Liver (tissue), 9 donors: Measurements from ENCODE around the gene IFIT5. TPM values are rescaled to one million over a fixed set of nuclear protein-coding genes. Genes with fewer than 3 reads are reported as not detected.

Experiments used
- DNase-seq: peaks from one replicate; pipeline ENCODE4 v3.0.0-alpha.2; 2017; ENCODE audit warnings: low spot score
- H3K27ac ChIP-seq, 2 donors: one replicate each; pipeline ENCODE4 v1.7.0; 2013; ENCODE audit warnings: inconsistent platforms in 2 of 2, low read length in 2 of 2, control low read depth in 1 of 2, low read depth in 1 of 2, mild to moderate bottlenecking in 1 of 2
- H3K27me3 ChIP-seq, 4 donors: one replicate each; pipeline versions ENCODE4 v1.6.1 to v1.7.0; 2013; ENCODE audit warnings: low read length in 3 of 4, inconsistent platforms in 1 of 4, mild to moderate bottlenecking in 1 of 4, moderate library complexity in 1 of 4; ENCODE audit not compliant: control insufficient read depth in 4 of 4, insufficient read depth in 4 of 4
- H3K36me3 ChIP-seq, 4 donors: one replicate each; pipeline versions ENCODE4 v1.6.1 to v1.7.0; 2013; ENCODE audit warnings: low read length in 3 of 4, mild to moderate bottlenecking in 3 of 4, low read depth in 1 of 4, moderate library complexity in 1 of 4; ENCODE audit not compliant: control insufficient read depth in 4 of 4, insufficient read depth in 3 of 4
- H3K4me1 ChIP-seq, 4 donors: one replicate each; pipeline versions ENCODE4 v1.6.1 to v1.7.0; 2013; ENCODE audit warnings: low read length in 3 of 4, mild to moderate bottlenecking in 3 of 4, moderate library complexity in 1 of 4; ENCODE audit not compliant: control insufficient read depth in 4 of 4, insufficient read depth in 4 of 4
- H3K4me3 ChIP-seq, 3 donors: one replicate each; pipeline versions ENCODE4 v1.6.1 to v1.7.0; 2013; ENCODE audit warnings: low read length in 3 of 3, control low read depth in 1 of 3, low read depth in 1 of 3, mild to moderate bottlenecking in 1 of 3
- H3K9ac ChIP-seq, 2 donors: one replicate each; pipeline ENCODE4 v1.7.0; 2013; ENCODE audit warnings: low read length in 2 of 2, mild to moderate bottlenecking in 2 of 2, moderate library complexity in 2 of 2, control low read depth in 1 of 2, low read depth in 1 of 2
- H3K9me3 ChIP-seq, 4 donors: one replicate each; pipeline versions ENCODE4 v1.6.1 to v1.7.0; 2013; ENCODE audit warnings: low read length in 3 of 4; ENCODE audit not compliant: control insufficient read depth in 4 of 4
- ATF3 ChIP-seq: IDR thresholded peaks from 2 replicates; pipeline ENCODE4 v1.6.1; 2016; ENCODE audit warnings: antibody characterized with exemption
- EGR1 ChIP-seq, 2 donors: IDR thresholded peaks; 2 replicates each; pipeline ENCODE4 v1.6.1; 2016 to 2018; ENCODE audit warnings: antibody characterized with exemption in 2 of 2, low read depth in 2 of 2
- FOXA1 ChIP-seq: IDR thresholded peaks from 2 replicates; pipeline ENCODE4 v1.6.1; 2016; ENCODE audit warnings: antibody characterized with exemption
- FOXA2 ChIP-seq: IDR thresholded peaks from 2 replicates; pipeline ENCODE4 v1.6.1; 2016; ENCODE audit warnings: antibody characterized with exemption
- GABPA ChIP-seq, 2 donors: IDR thresholded peaks in 1 of 2; conservative IDR thresholded peaks in 1 of 2; 2 replicates each; pipeline ENCODE4 v1.6.1; 2016; ENCODE audit warnings: antibody characterized with exemption in 2 of 2, mild to moderate bottlenecking in 1 of 2, moderate library complexity in 1 of 2
- HNF4A ChIP-seq, 2 donors: conservative IDR thresholded peaks; 2 replicates each; pipeline ENCODE4 v1.6.1; 2016; ENCODE audit warnings: antibody characterized with exemption in 2 of 2, mild to moderate bottlenecking in 2 of 2
- HNF4G ChIP-seq: IDR thresholded peaks from 2 replicates; pipeline ENCODE4 v1.6.1; 2016; ENCODE audit warnings: antibody characterized with exemption
- JUND ChIP-seq, 2 donors: IDR thresholded peaks; 2 replicates each; pipeline ENCODE4 v1.6.1; 2016; ENCODE audit warnings: antibody characterized with exemption in 2 of 2
- NR2F2 ChIP-seq: IDR thresholded peaks from 2 replicates; pipeline ENCODE4 v1.6.1; 2016; ENCODE audit warnings: antibody characterized with exemption
- RAD21 ChIP-seq, 2 donors: IDR thresholded peaks; 2 replicates each; pipeline ENCODE4 v1.6.1; 2016; ENCODE audit warnings: antibody characterized with exemption in 2 of 2, mild to moderate bottlenecking in 2 of 2
- RXRA ChIP-seq, 2 donors: IDR thresholded peaks; 2 replicates each; pipeline ENCODE4 v1.6.1; 2017 to 2018; ENCODE audit warnings: antibody characterized with exemption in 2 of 2, mild to moderate bottlenecking in 1 of 2
- SP1 ChIP-seq: IDR thresholded peaks from 2 replicates; pipeline ENCODE4 v1.6.1; 2018; ENCODE audit warnings: antibody characterized with exemption, mild to moderate bottlenecking
- TAF1 ChIP-seq: conservative IDR thresholded peaks from 2 replicates; pipeline ENCODE4 v1.6.1; 2016; ENCODE audit warnings: antibody characterized with exemption, mild to moderate bottlenecking
- YY1 ChIP-seq: IDR thresholded peaks from 2 replicates; pipeline ENCODE4 v1.6.1; 2016; ENCODE audit warnings: antibody characterized with exemption, mild to moderate bottlenecking
- WGBS: extraction: QIAGEN DNeasy Blood & Tissue Kit; methylation state at CpG from one replicate; pipeline ENCODE4 v1.1.7; 2013; 5-methylcytosine and 5-hydroxymethylcytosine counted together
- polyA plus RNA-seq, 2 donors: library from polyadenylated mRNA; stranded (reverse) in 1 of 2; unstranded in 1 of 2; fragments of 200-250 nt in 1 of 2; fragments of >200 nt in 1 of 2; fragmentation: Nextera tagmentation in 1 of 2; extraction: Ambion mirVana in 1 of 2; gene quantifications; one replicate each; pipeline versions ENCODE4 v1.2.1 to v1.2.3, GENCODE V29; 2013 to 2015
- total RNA-seq, 2 donors: library from RNA; depleted of rRNA; stranded (reverse); fragments of >200 nt; gene quantifications; one replicate each; pipeline ENCODE4 v1.2.3, GENCODE V29; 2014
- TF ChIP-seq, protein P1 (sequence below): fragments of 150-350 bp; IDR thresholded peaks from 2 replicates; pipeline ENCODE4 v1.5.1; 2017; ENCODE audit warnings: improper control_type of control experiment, low read depth, low read length; ENCODE audit not compliant: missing input control
- TF ChIP-seq, protein P2 (sequence below): IDR thresholded peaks from 2 replicates; pipeline ENCODE4 v1.6.1; 2016; ENCODE audit warnings: antibody characterized with exemption
- TF ChIP-seq, protein P3 (sequence below): IDR thresholded peaks from 2 replicates; pipeline ENCODE4 v1.6.1; 2016; ENCODE audit warnings: antibody characterized with exemption
- TF ChIP-seq, protein P4 (sequence below): IDR thresholded peaks from 2 replicates; pipeline ENCODE4 v1.6.1; 2016; ENCODE audit warnings: antibody characterized with exemption, mild to moderate bottlenecking
- donor health status: healthy.
- donor health status: healthy.
- donor health status: healthy.
- donor health status: healthy.
- donor health status: healthy.

IFIT5 gene
- total and polyA plus RNA-seq, 4 donors, result 5.0 to 10.7 (median 6.7) TPM

- TF ChIP-seq, protein P1, sequence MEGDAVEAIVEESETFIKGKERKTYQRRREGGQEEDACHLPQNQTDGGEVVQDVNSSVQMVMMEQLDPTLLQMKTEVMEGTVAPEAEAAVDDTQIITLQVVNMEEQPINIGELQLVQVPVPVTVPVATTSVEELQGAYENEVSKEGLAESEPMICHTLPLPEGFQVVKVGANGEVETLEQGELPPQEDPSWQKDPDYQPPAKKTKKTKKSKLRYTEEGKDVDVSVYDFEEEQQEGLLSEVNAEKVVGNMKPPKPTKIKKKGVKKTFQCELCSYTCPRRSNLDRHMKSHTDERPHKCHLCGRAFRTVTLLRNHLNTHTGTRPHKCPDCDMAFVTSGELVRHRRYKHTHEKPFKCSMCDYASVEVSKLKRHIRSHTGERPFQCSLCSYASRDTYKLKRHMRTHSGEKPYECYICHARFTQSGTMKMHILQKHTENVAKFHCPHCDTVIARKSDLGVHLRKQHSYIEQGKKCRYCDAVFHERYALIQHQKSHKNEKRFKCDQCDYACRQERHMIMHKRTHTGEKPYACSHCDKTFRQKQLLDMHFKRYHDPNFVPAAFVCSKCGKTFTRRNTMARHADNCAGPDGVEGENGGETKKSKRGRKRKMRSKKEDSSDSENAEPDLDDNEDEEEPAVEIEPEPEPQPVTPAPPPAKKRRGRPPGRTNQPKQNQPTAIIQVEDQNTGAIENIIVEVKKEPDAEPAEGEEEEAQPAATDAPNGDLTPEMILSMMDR, result no peak
- TF ChIP-seq HNF4A (conservative IDR thresholded peaks at IDR 0.05) (no peak), FOXA1 (no peak), RXRA (IDR thresholded peaks at IDR 0.05) (no peak), EGR1 (IDR thresholded peaks at IDR 0.05; ENCODE audit: low read depth in 2 of 2) (no peak), HNF4G (no peak)
- TF ChIP-seq, protein P2, sequence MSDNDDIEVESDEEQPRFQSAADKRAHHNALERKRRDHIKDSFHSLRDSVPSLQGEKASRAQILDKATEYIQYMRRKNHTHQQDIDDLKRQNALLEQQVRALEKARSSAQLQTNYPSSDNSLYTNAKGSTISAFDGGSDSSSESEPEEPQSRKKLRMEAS, result no peak
Measured at GRCh38 chr10:89371987-89372386, 42.4 kb upstream of the IFIT5 start (continued).

DNA sequence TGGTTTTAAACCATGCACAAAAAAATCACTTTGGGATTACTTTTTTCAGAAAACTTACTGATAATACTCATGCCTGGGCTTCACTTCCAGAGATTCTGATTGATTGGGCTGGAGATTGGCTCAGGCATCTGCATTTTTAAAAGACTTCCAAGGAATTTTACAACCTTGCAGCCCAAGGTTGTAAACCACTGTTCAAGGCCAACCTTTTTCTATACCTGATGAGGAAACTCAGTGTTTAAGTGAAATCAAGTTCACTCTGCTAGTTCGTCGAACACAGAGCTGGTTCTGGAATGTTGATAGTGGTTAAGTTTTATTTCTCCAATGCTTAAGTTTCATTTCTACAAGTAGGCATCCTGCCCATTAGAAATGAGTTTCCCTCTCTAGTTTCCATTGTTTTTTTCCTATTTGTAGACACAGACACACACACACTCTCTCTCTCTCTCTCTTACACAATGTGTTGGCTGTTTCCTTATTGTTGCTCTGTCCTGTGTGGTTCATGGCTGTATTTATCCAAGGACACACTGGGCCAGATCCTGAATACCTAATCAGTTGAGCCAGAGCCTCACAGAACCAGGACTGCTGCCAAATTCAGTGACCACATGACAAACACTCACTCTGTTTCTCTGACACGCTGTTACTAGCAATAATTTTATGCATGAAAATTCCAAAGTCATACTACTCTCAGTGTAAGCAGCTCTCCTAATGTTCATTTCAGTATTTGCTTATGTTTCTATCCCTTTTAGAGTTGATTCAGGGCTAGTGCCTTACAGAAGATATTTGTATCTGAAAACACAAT lies 40.3 kb upstream of the IFIT5 start:
- H3K4me1 ChIP-seq, result peaks cover 4 to 41% (median 27%) of the 10 kb centered on the region in 4 donors
- DNase-seq, result no peak
- no peak overlapping the region for H3K4me3 ChIP-seq
- no peaks in the 10 kb centered on the region for H3K27me3 ChIP-seq
- no peaks in the 10 kb centered on the region for H3K9me3 ChIP-seq
- 9% methylated on average over 3 of the region's 3 CpGs for WGBS
- no peaks in the 10 kb centered on the region for H3K36me3 ChIP-seq
- H3K9ac ChIP-seq, result peak overlapping the region in 1 of 2 donors; percentile 64
- H3K27ac ChIP-seq, result peak overlapping the region; percentile 91 to 94
- TF ChIP-seq, protein P2, result peak; percentile 96
- TF ChIP-seq, protein P3, sequence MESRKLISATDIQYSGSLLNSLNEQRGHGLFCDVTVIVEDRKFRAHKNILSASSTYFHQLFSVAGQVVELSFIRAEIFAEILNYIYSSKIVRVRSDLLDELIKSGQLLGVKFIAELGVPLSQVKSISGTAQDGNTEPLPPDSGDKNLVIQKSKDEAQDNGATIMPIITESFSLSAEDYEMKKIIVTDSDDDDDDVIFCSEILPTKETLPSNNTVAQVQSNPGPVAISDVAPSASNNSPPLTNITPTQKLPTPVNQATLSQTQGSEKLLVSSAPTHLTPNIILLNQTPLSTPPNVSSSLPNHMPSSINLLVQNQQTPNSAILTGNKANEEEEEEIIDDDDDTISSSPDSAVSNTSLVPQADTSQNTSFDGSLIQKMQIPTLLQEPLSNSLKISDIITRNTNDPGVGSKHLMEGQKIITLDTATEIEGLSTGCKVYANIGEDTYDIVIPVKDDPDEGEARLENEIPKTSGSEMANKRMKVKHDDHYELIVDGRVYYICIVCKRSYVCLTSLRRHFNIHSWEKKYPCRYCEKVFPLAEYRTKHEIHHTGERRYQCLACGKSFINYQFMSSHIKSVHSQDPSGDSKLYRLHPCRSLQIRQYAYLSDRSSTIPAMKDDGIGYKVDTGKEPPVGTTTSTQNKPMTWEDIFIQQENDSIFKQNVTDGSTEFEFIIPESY, result peak; percentile 89
- TF ChIP-seq RAD21 (IDR thresholded peaks at IDR 0.05) (peak; percentile 60 to 74), RXRA (IDR thresholded peaks at IDR 0.05) (peak; percentile 96 to 98), JUND (IDR thresholded peaks at IDR 0.05) (peak in 1 of 2 donors; percentile 87), EGR1 (IDR thresholded peaks at IDR 0.05; ENCODE audit: low read depth in 2 of 2) (peak; percentile 75 to 84), FOXA2 (peak; percentile 90), NR2F2 (peak; percentile 85), ATF3 (peak; percentile 81), GABPA (IDR thresholded peaks at IDR 0.05 in 1 of 2, conservative IDR thresholded peaks at IDR 0.05 in 1 of 2) (peak in 1 of 2 donors; percentile 39), SP1 (peak; percentile 98), HNF4G (peak; percentile 41), HNF4A (conservative IDR thresholded peaks at IDR 0.05) (peak; percentile 81 to 85), YY1 (peak; percentile 93), TAF1 (no peak), FOXA1 (peak; percentile 89)
- TF ChIP-seq, protein P4, sequence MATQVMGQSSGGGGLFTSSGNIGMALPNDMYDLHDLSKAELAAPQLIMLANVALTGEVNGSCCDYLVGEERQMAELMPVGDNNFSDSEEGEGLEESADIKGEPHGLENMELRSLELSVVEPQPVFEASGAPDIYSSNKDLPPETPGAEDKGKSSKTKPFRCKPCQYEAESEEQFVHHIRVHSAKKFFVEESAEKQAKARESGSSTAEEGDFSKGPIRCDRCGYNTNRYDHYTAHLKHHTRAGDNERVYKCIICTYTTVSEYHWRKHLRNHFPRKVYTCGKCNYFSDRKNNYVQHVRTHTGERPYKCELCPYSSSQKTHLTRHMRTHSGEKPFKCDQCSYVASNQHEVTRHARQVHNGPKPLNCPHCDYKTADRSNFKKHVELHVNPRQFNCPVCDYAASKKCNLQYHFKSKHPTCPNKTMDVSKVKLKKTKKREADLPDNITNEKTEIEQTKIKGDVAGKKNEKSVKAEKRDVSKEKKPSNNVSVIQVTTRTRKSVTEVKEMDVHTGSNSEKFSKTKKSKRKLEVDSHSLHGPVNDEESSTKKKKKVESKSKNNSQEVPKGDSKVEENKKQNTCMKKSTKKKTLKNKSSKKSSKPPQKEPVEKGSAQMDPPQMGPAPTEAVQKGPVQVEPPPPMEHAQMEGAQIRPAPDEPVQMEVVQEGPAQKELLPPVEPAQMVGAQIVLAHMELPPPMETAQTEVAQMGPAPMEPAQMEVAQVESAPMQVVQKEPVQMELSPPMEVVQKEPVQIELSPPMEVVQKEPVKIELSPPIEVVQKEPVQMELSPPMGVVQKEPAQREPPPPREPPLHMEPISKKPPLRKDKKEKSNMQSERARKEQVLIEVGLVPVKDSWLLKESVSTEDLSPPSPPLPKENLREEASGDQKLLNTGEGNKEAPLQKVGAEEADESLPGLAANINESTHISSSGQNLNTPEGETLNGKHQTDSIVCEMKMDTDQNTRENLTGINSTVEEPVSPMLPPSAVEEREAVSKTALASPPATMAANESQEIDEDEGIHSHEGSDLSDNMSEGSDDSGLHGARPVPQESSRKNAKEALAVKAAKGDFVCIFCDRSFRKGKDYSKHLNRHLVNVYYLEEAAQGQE, result peak; percentile 83
- TF ChIP-seq, protein P1, result no peak
